SKM-1 treated with dmso at 0.1 percent for 144 hours (cell line): ENCODE results near the gene CHRNA4.

Source experiments
- DNase-seq: peaks from one replicate; lab custom pipeline; 2025; ENCODE audit not compliant: unreplicated experiment; lab: John Stamatoyannopoulos, UW

Gene CHRNA4

GRCh38 chr20:63364801-63365585, 3.8 kb upstream of the CHRNA4 start:
- DNase-seq, result no peak

DNA sequence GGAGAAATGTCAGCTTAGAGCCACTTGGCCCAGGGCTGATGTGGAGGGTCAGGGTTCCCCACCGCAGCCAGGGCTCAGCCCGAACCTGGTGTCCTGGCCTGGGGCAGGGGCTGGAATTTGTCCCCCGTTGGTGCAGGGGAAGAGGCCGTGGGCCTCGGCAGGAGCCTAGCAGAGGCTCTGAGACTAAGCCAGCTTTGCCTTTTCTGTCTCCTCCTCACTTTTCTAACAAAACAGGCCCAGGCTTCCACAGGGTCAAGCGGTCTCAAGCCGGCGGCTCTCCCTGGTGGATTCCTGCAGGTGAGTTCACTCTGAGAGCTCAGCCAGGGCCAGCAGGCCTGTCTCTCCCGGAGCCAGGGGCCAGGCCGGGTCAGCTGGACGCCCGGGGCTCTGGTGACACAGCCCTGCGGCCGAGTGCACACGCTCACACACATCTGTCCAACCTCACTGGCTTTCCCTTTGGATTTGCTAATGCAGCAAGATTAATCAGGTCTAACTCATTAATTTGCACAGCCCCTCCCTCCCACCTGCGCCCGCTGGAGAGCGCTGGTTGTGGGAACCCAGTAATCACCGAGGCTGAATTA, 2.9 kb upstream of the CHRNA4 start:
- DNase-seq, result no peak

- DNase-seq, result no peak
Observed at GRCh38 chr20:63363013-63363957, 2.1 kb upstream of the CHRNA4 start.

DNA sequence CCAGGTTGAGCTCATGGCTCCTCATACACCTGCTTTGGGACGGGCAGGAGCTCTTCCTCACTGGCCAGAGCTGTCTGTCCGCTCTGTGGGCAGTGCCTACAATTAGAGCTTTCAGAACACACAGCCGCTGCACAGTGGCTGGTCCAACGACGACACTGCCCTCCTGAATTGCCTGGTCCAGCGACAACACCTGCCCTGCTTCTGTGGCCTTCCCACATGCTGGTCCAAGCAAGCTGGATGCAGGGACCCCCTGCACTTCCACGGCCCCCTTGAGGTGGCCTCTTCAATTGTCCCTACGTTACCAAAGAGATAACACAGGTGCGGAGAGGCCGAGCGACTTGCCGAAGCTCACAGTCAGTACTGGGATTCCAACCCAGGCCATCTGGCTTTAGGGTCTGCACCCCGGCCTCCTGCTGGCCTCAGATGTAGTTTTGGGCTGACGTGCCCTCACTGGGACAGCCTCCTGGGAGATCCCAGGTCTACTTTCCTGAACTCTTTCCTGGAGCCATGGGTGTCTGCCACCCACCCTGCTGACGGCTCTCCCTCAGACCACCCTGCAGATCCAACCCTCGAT, 1.4 kb upstream of the CHRNA4 start:
- no peak for DNase-seq

- DNase-seq, result no peak
Observed at GRCh38 chr20:63361519-63362435, 628 bp upstream of the CHRNA4 start.

DNA sequence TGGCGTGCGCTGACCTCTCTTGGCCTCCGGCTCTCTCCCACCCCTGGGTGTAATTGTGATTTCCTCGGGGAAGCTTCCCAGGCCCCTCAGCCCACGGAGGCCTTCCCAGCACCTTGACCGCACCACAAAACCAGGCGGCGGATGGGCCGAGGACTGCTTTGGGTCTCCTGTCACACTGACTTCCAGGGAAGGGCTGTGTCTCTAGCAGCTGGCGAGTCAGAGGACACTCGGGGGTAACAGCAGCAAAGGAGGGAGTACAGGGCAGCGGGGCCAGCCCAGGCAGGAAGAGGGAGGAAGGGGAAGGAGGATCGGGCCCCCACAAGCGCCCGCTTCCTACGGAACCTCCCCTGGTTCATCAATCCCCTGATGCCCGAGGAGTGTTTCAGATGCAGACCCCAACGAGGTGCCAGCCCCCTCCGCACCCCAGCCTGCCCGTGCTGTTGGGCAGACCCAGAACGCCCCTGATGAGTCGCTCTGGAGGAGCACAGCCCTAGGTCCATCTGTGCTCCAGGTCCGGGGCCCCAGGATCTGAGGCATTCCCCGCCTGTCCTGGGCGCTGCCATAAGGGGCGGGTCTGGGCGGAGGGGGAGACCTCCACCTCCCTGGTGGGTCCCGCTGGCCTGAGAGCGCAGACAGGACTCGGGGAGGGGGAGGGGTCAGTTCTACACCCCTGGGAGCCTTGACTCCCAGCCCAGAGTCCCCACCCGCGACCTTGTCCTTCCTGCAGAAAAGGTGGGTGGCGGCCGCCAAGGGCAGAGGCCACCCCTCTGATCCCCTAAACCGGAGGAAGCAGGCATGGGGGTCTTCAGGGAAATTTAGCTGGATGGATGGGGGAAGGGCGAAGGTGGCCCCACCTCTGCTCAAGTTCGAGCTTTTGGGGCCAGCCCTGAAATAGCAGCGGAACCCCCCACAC, 956 bp downstream of the CHRNA4 start:
- DNase-seq, result no peak

GRCh38 chr20:63359164-63359934, 1.8 kb downstream of the CHRNA4 start:
- DNase-seq, result no peak

GRCh38 chr20:63357921-63358905, 2.9 kb downstream of the CHRNA4 start:
- DNase-seq, result no peak

DNA sequence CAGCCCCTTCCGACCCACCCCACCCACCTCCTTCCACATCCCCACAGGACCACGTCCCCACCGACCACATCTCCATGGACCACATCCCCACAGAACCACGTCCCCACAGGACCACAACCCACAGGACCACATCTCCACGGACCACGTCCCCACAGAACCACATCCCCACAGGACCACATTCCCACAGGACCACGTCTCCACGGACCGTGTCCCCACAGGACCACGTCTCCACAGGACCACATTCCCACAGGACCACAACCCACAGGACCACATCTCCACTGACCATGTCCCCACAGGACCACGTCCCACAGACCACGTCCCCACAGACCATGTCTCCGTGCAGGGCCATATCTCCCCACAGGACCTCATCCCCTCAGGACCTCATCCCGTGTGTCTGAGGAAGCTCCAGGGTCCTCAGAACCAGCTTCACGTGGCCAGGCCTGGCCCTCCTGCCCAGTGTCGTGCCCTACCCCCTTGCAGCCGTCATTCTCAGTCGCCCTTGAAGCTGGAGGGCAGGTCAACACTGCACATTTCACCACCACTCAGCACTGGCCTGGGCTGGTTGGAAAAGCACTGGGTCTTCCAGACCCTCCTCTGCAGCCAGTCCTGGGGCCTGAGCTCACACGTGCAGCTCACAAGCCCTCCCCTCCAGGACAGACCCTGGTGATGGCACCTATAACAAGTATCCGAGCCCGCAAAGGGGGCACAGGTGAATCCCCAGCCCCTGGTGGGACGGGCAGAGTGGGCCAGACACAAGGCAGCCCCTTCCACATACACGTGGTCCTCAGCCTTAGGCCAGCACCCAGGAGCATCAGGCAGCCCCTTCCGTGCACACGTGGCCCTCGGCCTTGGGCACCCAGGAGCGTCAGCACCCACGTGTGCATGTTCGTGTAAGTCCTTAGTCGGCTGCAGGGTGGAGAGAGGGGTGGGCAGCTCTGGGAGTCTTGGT, 3.9 kb downstream of the CHRNA4 start:
- DNase-seq, result no peak

GRCh38 chr20:63356511-63356910, 4.6 kb downstream of the CHRNA4 start:
- no peak for DNase-seq

GRCh38 chr20:63355781-63356295, 5.3 kb downstream of the CHRNA4 start:
- no peak for DNase-seq

DNA sequence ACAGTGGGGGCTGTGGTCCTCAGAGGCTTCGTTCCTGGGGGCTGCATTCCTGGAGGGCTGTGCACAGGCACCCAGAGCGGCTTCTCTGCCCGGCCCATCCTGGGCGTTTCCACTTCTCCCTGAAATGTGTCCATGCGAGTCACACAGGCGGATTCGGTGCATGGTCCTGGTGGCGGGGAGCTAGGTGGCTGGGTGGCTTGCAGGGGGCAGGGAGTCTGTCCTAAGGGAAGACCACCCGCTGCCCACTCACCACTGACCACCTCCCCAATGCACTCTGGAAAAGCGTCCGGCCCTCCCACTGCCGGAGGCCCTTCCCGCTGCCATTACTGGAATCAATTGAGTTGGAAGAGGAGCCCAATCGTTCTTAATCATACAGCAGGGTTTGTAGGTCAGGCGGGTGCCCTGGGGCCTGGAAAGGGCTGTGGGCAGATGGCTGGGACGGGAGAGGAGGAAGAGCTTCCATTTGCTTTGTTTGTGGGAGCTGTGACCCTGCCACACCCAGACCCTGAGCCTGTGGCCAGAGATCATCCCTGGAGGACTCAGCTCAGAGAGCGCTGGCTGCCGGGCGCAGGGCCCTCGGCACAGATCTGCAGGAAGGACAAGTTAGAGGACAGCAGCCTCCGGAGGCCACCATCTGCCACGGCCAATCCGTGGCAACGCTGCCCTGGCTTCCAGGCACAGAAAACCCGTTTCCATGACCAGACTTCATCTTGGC, 6.4 kb downstream of the CHRNA4 start:
- no peak for DNase-seq

DNA sequence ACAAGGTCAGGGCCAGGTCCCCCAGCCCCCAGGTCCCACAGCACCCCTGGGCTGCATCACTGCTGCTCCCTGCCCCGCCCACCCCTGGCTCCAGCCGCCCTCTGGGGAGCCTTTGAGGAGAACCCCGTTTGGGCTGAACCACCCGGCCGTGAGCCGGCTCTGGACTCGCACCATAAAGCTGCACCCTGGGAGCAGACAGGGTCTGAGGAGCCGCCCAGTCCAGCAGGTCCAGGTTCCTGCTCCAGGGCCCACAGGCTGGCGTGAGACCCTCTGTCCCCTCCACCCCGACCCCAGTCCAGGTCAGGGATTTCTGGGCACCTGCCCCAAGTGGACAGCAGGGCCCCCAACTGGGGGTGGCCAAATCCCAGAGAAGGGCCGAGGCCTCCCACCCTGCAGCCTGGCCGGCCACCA, 8.3 kb downstream of the CHRNA4 start:
- no peak for DNase-seq

DNA sequence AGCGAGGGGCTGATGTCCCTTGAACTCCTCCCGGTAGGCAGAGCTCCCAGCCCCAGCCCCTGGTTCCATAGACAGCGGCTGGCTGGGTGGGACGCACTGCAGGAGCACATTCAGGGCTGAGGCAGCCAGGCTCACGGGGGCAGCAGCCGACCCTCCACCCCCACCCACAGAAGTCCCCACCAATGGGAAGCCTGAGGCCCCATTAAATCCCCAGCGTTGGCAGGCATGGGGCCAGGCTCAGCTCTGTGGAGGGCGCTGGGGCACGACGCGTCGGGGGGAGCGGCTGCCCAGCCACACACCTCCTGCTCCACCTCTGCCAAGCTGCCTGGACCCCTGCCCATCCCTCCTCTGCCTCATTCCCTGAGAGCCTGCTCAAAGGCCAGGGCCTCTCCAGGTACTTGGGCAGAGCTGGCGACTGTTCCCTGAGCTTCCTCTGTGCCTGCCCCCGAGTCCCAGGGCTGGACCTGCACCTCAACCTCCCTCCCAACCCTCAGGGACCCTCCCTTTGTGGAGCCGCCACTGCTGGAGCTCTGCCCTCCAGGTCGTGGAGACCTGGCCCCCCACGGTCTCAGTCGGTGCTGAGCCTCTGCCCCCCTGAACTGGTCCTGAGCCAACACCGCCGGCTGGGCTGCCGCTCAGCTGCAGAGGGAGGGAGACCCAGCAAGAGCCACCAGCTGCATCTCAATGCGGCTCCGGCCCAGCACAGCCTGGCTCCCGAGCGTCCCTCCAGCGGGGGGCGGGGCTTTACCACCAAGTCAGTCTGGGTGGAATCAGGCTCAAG, 9.1 kb downstream of the CHRNA4 start:
- no peak for DNase-seq

DNA sequence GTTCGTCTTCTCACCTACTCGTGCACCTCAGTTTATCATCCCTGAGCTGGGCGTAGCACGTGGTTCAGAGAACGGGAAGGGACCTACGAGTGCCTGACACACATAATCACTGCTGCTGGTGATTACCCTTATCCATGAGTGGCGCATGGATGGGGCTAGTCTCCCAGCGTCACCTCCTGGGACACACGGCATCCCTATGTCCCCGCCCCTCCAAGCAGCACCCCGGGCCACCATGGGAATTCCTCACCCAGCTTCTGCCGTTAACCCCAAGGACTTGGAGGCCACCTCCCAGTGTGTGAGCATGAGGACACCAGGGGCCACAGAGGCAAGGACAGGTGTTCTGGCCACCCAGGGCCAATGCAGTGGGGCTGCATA, 9.8 kb downstream of the CHRNA4 start:
- DNase-seq, result no peak
